HG03025 (cell line): ENCODE measurements around the gene ARHGEF11.

Experiments used
- ATAC-seq: cut with Tn5 transposase; IDR thresholded peaks from one replicate; pipeline ENCODE4 v1.9.1; 2021; ENCODE audit warnings: mild to moderate bottlenecking, moderate library complexity; ENCODE audit not compliant: unreplicated experiment, low FRiP score

Gene ARHGEF11

DNA sequence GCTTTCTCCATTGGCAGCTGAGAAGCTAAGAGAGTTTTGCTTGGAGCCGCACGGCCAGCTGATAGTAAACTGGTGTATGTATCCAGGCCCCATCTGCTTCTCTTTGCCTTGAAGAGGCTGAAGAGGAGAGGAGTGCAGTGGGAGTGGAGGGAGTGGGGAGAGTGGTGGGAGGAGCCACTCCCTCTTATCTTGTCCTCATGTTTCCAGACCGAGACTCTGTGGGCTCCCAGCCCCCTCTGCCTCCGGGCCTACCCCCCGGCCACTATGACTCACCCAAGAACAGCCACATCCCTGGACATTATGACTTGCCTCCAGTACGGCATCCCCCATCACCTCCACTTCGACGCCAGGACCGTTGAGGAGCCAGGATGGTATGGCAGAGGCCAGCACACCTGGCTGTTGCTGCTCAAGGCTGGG lies 131.1 kb downstream of the ARHGEF11 start:
- no peak for ATAC-seq

DNA sequence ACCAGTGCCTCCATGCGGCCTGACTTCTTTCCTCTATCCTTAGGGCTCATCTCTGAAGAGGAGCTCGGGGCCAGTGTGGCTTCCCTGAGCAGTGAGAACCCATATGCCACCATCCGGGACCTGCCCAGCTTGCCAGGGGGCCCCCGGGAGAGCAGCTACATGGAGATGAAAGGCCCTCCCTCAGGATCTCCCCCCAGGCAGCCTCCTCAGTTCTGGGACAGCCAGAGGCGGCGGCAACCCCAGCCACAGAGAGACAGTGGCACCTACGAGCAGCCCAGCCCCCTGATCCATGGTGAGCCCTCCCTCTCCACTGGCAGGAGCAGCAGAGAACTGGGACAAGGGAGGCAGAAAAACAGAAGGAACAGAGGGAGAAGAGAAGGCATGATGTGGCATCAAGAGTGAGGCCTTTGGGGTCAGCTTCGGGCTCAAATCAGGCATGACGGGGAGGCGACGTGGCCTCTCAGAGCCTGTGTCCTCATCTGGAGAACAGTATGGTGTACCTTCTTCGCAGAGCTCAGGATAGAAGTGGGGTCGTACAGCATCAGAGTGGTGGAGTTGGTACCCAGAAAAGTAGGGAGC lies 131.6 kb downstream of the ARHGEF11 start:
- no peak for ATAC-seq

DNA sequence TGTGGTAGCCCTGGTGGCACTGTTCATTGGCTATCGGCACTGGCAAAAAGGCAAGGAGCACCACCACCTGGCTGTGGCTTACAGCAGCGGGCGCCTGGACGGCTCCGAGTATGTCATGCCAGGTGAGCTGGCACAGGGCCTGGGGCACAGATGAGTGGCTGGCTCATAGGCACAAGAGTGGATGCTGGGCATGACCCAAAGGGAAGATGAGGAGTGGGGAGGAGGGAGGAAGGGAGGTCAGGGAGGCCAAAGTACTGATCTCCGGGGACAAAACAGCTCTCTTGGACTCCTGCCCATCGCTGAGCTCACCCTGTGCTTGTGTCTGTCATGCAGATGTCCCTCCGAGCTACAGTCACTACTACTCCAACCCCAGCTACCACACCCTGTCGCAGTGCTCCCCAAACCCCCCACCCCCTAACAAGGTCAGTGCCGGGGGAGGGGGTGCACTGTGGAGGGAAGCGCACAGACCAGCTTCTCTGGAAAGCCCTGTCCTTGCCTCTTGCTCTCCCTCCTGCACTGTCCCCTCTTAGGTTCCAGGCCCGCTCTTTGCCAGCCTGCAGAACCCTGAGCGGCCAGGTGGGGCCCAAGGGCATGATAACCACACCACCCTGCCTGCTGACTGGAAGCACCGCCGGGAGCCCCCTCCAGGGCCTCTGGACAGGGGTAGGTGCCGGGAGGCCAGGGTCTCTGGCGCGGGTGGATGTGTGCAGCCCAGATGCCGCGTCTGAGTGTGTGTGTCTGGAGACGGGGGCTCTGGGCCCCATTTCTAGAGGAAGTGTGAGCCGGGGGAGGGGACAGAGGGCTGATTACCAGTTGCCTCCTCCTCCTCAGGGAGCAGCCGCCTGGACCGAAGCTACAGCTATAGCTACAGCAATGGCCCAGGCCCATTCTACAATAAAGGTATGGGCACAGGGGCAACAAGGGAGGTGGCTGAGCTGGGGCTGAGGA lies 132.4 kb downstream of the ARHGEF11 start:
- ATAC-seq: no peak

- no peak for ATAC-seq
Measured at GRCh38 chr1:156912310-156912709, 133.2 kb downstream of the ARHGEF11 start.

GRCh38 chr1:156911577-156912298 lies 133.8 kb downstream of the ARHGEF11 start:
- no peak for ATAC-seq

DNA sequence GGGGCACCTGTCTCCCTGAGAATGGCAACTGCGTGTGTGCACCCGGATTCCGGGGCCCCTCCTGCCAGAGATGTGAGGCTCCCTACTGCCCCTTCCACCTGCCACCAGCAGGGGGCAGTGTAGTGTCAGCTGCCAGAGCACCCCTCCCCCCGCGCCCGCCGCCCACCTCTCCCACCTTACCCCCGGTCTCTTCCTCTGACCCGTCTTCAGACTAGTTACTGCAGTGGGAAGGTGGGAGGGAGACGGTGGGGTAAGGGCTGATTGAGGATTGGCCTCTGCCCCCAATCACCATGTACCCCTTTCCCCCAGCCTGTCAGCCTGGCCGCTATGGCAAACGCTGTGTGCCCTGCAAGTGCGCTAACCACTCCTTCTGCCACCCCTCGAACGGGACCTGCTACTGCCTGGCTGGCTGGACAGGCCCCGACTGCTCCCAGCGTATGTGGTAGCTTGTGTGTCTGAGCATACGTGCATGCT lies 135.2 kb downstream of the ARHGEF11 start:
- no peak for ATAC-seq

DNA sequence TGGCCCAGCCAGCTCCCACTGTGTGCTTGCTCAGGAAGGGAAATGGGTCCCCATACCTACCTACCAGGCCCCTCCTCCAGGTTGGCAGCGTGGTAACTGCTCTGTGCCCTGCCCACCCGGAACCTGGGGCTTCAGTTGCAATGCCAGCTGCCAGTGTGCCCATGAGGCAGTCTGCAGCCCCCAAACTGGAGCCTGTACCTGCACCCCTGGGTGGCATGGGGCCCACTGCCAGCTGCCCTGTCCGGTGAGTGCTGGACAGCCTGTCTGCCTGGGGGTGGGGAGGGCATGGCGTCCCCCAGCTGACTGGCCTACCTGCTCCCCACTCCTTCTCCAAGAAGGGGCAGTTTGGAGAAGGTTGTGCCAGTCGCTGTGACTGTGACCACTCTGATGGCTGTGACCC lies 135.9 kb downstream of the ARHGEF11 start:
- ATAC-seq: no peak

DNA sequence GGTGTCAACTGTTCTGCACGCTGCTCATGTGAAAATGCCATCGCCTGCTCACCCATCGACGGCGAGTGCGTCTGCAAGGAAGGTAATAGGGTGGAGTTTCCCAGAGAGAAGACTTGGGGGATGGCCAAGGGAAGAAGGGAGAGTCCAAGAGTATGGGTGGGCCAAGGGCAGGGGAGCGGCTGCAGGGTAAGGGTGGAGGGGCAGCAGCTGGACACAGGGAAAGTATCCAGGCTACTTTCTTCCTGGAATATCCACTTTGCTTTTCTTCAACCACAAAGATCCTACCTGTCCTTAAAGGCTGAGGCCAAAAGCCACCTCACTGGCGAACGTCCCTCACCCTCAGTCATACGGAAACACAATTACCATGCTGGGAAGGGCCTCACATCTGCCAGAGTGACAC lies 136.6 kb downstream of the ARHGEF11 start:
- no peak for ATAC-seq

GRCh38 chr1:156908541-156908940 lies 137.0 kb downstream of the ARHGEF11 start:
- no peak for ATAC-seq

GRCh38 chr1:156906206-156906906 lies 139.2 kb downstream of the ARHGEF11 start:
- ATAC-seq: no peak

DNA sequence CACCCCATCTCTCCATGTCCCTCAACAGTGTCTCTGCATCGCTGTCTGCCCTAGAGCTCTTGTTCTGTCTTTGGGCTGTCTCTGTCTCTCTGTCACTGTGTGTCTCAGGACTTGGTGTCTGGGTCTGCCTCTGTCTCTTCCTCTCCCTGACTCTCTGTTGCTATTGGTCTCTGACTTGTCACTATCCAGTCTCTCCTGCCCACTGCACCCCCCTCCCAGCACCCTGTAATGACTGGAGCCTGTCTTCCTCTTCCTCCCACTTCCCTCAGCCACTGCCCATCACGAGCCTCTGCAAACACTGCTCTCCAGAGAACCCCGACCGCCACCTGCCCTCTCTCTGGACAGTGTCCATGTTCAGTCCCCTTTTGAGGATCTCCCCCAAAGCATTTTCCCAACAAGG lies 139.9 kb downstream of the ARHGEF11 start:
- ATAC-seq: no peak

DNA sequence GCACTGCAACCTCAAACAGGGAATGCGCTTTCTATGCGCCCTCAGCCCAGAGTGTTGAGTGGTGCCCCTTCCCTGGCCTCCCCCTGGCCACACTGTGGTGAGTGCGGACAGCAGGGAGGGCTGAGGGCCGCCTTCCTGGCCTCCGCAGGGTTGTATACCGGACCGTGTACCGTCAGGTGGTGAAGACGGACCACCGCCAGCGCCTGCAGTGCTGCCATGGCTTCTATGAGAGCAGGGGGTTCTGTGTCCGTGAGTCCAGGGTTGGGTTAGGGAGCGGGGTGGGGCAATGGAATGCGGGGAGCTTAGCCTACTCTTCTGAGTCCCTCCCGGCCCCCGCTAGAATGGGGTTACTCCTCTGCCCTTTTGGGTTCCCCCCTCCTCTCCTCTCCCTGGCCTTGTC lies 140.4 kb downstream of the ARHGEF11 start:
- no peak for ATAC-seq

GRCh38 chr1:156904187-156904959 lies 141.2 kb downstream of the ARHGEF11 start:
- no peak for ATAC-seq

- ATAC-seq: no peak
Measured at GRCh38 chr1:156903328-156904091, 142.0 kb downstream of the ARHGEF11 start.

DNA sequence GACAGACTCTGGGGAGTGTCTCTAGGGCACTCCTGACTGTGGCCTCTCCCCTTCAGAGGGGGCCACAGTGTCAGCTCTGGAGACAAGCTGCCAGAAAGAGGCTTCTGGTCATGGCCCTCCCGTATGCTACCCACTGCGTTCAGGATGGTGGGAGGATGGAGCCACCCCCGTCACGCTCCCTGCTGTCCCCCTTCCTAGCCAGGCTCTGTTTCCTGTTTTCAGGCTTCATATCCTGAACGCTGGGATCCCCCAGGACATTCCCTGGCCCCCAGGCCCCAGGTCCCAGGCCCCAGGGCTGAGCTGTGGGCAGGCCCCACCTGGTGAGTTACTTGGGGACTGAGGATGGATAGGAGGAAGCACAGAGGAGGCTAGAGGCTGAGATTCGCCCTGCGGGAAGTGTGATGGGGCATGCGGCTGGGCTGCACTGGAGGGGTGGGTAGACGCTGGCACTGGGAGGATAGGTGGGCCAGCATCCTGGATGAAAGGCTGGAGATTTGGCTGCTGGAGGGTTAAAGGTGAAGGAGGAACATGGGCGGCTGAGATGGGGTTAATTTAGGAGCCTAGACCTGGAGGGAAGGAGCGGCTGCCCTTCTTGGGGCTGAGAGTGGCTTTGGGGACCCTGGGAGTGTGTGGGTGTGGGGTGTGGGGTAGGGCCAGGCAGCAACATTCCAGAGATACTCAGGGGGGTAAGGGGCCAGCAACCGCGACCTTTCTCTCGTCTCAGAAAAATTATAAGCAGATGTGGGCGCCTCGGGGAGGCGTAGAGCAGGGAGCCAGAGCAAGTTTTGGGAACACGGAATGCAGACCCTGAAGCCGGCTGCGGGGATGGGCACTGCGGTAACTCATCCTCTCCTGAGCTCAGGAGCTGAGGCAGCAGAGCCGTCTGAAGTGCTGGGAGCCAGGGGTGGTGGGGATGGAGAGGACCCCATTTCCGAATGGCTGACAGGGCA lies 143.3 kb downstream of the ARHGEF11 start:
- no peak for ATAC-seq

DNA sequence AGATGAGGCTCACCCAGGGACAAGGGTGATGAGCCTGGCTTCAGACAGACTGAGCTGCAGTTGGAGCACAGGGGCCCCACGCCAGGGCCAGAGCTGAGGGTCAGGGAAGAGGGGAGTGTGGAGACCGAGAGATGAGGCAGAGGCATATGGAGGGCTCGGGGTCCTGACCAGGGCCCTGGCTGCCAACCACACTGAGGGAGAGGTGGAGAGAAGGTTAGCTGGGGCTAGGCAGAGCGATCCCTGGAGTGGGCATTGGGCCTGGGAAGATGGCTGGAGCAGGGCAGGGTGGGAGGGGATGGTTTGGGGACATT lies 144.0 kb downstream of the ARHGEF11 start:
- ATAC-seq: no peak

- ATAC-seq: no peak
Measured at GRCh38 chr1:156900896-156901589, 144.5 kb downstream of the ARHGEF11 start.
